ENCODE measurements around the gene UBE2D1. TPM values are rescaled to one million over a fixed set of nuclear protein-coding genes. Genes with fewer than 3 reads are reported as not detected.

Gene UBE2D1
- total RNA-seq, 1 donor from 2014 or later = 6.7 TPM

- DNase-seq (ENCODE audit: low read depth in 2 of 2) = no peak
Measured at GRCh38 chr10:58336242-58336641, 1.4 kb downstream of the UBE2D1 start.

- DNase-seq (ENCODE audit: low read depth in 2 of 2) = no peak
Measured at GRCh38 chr10:58341422-58341821, 6.6 kb downstream of the UBE2D1 start.

GRCh38 chr10:58341947-58342346 is 7.1 kb downstream of the UBE2D1 start:
- DNase-seq (ENCODE audit: low read depth in 2 of 2) = no peak

- DNase-seq (ENCODE audit: low read depth in 2 of 2) = no peak
Measured at GRCh38 chr10:58347967-58348366, 13.2 kb downstream of the UBE2D1 start.

- DNase-seq (ENCODE audit: low read depth in 2 of 2) = no peak
Measured at GRCh38 chr10:58348571-58349033, 13.8 kb downstream of the UBE2D1 start.

- DNase-seq (ENCODE audit: low read depth in 2 of 2) = no peak
Measured at GRCh38 chr10:58350023-58350422, 15.2 kb downstream of the UBE2D1 start.

GRCh38 chr10:58350619-58351323 is 16.0 kb downstream of the UBE2D1 start:
- no peak for DNase-seq (ENCODE audit: low read depth in 2 of 2)

- DNase-seq (ENCODE audit: low read depth in 2 of 2) = no peak
Measured at GRCh38 chr10:58351616-58352578, 17.1 kb downstream of the UBE2D1 start.

GRCh38 chr10:58352956-58353610 is 18.3 kb downstream of the UBE2D1 start:
- no peak for DNase-seq (ENCODE audit: low read depth in 2 of 2)

GRCh38 chr10:58356756-58357155 is 21.9 kb downstream of the UBE2D1 start:
- DNase-seq (ENCODE audit: low read depth in 2 of 2) = no peak

- no peak for DNase-seq (ENCODE audit: low read depth in 2 of 2)
Measured at GRCh38 chr10:58358314-58358933, 23.6 kb downstream of the UBE2D1 start.

GRCh38 chr10:58358947-58359346 is 24.1 kb downstream of the UBE2D1 start:
- DNase-seq (ENCODE audit: low read depth in 2 of 2) = no peak

GRCh38 chr10:58359541-58359940 is 24.7 kb downstream of the UBE2D1 start:
- DNase-seq (ENCODE audit: low read depth in 2 of 2) = no peak

GRCh38 chr10:58360412-58361004 is 25.7 kb downstream of the UBE2D1 start:
- DNase-seq (ENCODE audit: low read depth in 2 of 2) = peak; percentile 3 to 57

GRCh38 chr10:58361353-58361752 is 26.5 kb downstream of the UBE2D1 start:
- no peak for DNase-seq (ENCODE audit: low read depth in 2 of 2)

- no peak for DNase-seq (ENCODE audit: low read depth in 2 of 2)
Measured at GRCh38 chr10:58362027-58362789, 27.4 kb downstream of the UBE2D1 start.

- no peak for DNase-seq (ENCODE audit: low read depth in 2 of 2)
Measured at GRCh38 chr10:58367069-58367468, 32.3 kb downstream of the UBE2D1 start.

- DNase-seq (ENCODE audit: low read depth in 2 of 2) = no peak
Measured at GRCh38 chr10:58371473-58371872, 36.7 kb downstream of the UBE2D1 start.

- DNase-seq (ENCODE audit: low read depth in 2 of 2) = no peak
Measured at GRCh38 chr10:58372607-58373441, 38.0 kb downstream of the UBE2D1 start.
